ENCODE measurements around the gene CUX1.
A peak's percentile ranks its signal among the peaks of the same experiment; 100 is the strongest.

The CUX1 gene

DNA sequence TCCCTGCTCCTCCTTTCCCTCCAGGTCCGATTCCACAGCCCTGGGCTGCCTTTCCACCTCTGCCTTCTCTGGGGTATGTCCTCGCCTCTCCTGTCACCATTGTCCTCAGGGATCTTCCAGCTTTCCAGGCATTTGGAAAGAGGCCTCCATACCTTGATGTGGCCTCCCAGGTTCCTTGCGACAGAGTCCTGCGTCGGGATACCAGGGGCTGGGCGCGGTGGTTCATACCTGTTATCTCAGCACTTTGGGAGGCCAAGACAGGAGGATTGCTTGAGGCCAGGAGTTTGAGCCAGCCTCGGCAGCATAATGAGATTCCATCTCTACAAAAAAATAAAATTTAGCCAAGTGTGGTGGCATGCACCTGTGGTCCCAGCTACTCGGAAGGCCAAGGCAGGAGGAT lies 171.1 kb downstream of the CUX1 start:
- H3K79me2 ChIP-seq (ENCODE audit: control insufficient read depth, low read length) = peaks cover 65% of the 10 kb centered on the region
- peak overlapping the region; percentile 66 for H3K4me2 ChIP-seq (ENCODE audit: low read length)
- peaks cover 61% of the 10 kb centered on the region for H3F3A ChIP-seq (ENCODE audit: control insufficient read depth, insufficient read depth)
- peaks cover 96% of the 10 kb centered on the region for H3K4me1 ChIP-seq (ENCODE audit: control insufficient read depth, low read length)
- no peak for TF ChIP-seq EZH2phosphoT487 (IDR thresholded peaks at IDR 0.05; ENCODE audit: borderline replicate concordance, low read length)
- TF ChIP-seq, protein P1, sequence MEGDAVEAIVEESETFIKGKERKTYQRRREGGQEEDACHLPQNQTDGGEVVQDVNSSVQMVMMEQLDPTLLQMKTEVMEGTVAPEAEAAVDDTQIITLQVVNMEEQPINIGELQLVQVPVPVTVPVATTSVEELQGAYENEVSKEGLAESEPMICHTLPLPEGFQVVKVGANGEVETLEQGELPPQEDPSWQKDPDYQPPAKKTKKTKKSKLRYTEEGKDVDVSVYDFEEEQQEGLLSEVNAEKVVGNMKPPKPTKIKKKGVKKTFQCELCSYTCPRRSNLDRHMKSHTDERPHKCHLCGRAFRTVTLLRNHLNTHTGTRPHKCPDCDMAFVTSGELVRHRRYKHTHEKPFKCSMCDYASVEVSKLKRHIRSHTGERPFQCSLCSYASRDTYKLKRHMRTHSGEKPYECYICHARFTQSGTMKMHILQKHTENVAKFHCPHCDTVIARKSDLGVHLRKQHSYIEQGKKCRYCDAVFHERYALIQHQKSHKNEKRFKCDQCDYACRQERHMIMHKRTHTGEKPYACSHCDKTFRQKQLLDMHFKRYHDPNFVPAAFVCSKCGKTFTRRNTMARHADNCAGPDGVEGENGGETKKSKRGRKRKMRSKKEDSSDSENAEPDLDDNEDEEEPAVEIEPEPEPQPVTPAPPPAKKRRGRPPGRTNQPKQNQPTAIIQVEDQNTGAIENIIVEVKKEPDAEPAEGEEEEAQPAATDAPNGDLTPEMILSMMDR (IDR thresholded peaks at IDR 0.05; ENCODE audit: low read depth, low read length, poor library complexity, severe bottlenecking) = no peak
- H3K9me3 ChIP-seq (ENCODE audit: control insufficient read depth, insufficient read depth, low read length) = peaks cover 2% of the 10 kb centered on the region; the same call in 1 of the 2 replicates
- peak overlapping the region; percentile 91 for H3K27ac ChIP-seq (ENCODE audit: low read depth, low read length)
- H3K9me2 ChIP-seq (replicated peaks; ENCODE audit: control insufficient read depth, low read length) = no peaks in the 10 kb centered on the region
- H3K36me3 ChIP-seq (ENCODE audit: control insufficient read depth, low read length) = peaks cover 31% of the 10 kb centered on the region
- no peaks in the 10 kb centered on the region for H3K27me3 ChIP-seq (ENCODE audit: control insufficient read depth, low read length)
- peak overlapping the region; percentile 70 for H3K4me3 ChIP-seq (ENCODE audit: low read length)
- H4K20me1 ChIP-seq (ENCODE audit: control insufficient read depth, insufficient read depth, low read depth, low read length) = no peaks in the 10 kb centered on the region

DNA sequence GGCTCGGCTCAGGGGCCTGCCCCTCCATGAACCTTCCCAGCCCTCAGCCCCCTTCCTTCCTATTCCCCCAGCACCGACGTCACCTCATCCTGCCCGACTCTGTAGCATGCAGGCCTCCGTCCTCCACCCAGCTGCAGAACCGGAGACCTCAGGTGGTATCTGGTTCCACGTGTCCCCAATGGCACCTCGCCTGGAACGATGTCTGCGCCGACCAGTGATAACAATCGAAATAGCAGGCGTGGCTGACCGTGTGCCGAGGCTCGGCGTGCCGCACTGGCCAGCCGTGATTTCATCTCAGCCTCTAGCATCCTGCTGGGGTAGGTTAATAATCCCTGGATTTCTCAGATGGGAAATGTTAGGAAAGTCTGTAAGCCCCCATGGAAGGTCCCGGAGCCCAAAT lies 171.7 kb downstream of the CUX1 start:
- Histone ChIP-seq H3F3A (ENCODE audit: control insufficient read depth, insufficient read depth) (peaks cover 61% of the 10 kb centered on the region), H3K4me2 (ENCODE audit: low read length) (peak overlapping the region; percentile 66), H4K20me1 (ENCODE audit: control insufficient read depth, insufficient read depth, low read depth, low read length) (no peaks in the 10 kb centered on the region), H3K4me3 (ENCODE audit: low read length) (peak overlapping the region; percentile 70), H3K27me3 (ENCODE audit: control insufficient read depth, low read length) (no peaks in the 10 kb centered on the region), H3K36me3 (ENCODE audit: control insufficient read depth, low read length) (peaks cover 35% of the 10 kb centered on the region), H3K9me3 (ENCODE audit: control insufficient read depth, insufficient read depth, low read length) (no peaks in the 10 kb centered on the region), H3K9me2 (replicated peaks; ENCODE audit: control insufficient read depth, low read length) (no peaks in the 10 kb centered on the region), H3K79me2 (ENCODE audit: control insufficient read depth, low read length) (peaks cover 67% of the 10 kb centered on the region), H3K4me1 (ENCODE audit: control insufficient read depth, low read length) (peaks cover 98% of the 10 kb centered on the region), H3K27ac (ENCODE audit: low read depth, low read length) (peak overlapping the region; percentile 91)
- no peak for TF ChIP-seq EZH2phosphoT487 (IDR thresholded peaks at IDR 0.05; ENCODE audit: borderline replicate concordance, low read length)
- TF ChIP-seq, protein P1 (IDR thresholded peaks at IDR 0.05; ENCODE audit: low read depth, low read length, poor library complexity, severe bottlenecking) = peak; percentile 50

- TF ChIP-seq, protein P1 (IDR thresholded peaks at IDR 0.05; ENCODE audit: low read depth, low read length, poor library complexity, severe bottlenecking) = peak; percentile 25
- no peak for TF ChIP-seq EZH2phosphoT487 (IDR thresholded peaks at IDR 0.05; ENCODE audit: borderline replicate concordance, low read length)
- H4K20me1 ChIP-seq (ENCODE audit: control insufficient read depth, insufficient read depth, low read depth, low read length) = no peaks in the 10 kb centered on the region
- H3K4me1 ChIP-seq (ENCODE audit: control insufficient read depth, low read length) = peaks cover 98% of the 10 kb centered on the region
- H3F3A ChIP-seq (ENCODE audit: control insufficient read depth, insufficient read depth) = peaks cover 45% of the 10 kb centered on the region
- peak overlapping the region; percentile 70 for H3K4me3 ChIP-seq (ENCODE audit: low read length)
- H3K27me3 ChIP-seq (ENCODE audit: control insufficient read depth, low read length) = no peaks in the 10 kb centered on the region
- peak overlapping the region; percentile 66 for H3K4me2 ChIP-seq (ENCODE audit: low read length)
- peaks cover 68% of the 10 kb centered on the region for H3K79me2 ChIP-seq (ENCODE audit: control insufficient read depth, low read length)
- H3K9me3 ChIP-seq (ENCODE audit: control insufficient read depth, insufficient read depth, low read length) = no peaks in the 10 kb centered on the region
- H3K9me2 ChIP-seq (replicated peaks; ENCODE audit: control insufficient read depth, low read length) = no peaks in the 10 kb centered on the region
- peaks cover 49% of the 10 kb centered on the region for H3K36me3 ChIP-seq (ENCODE audit: control insufficient read depth, low read length)
- peak overlapping the region; percentile 91 for H3K27ac ChIP-seq (ENCODE audit: low read depth, low read length)
Measured at GRCh38 chr7:101990811-101991418, 173.5 kb downstream of the CUX1 start.
